ENCODE measurements around the gene CHRNE.
"Not testable (repeated sequence)": the region's sequence is repeated elsewhere in the genome, so short reads cannot be mapped to it uniquely, and the experiment has no call there.

The CHRNE gene

DNA sequence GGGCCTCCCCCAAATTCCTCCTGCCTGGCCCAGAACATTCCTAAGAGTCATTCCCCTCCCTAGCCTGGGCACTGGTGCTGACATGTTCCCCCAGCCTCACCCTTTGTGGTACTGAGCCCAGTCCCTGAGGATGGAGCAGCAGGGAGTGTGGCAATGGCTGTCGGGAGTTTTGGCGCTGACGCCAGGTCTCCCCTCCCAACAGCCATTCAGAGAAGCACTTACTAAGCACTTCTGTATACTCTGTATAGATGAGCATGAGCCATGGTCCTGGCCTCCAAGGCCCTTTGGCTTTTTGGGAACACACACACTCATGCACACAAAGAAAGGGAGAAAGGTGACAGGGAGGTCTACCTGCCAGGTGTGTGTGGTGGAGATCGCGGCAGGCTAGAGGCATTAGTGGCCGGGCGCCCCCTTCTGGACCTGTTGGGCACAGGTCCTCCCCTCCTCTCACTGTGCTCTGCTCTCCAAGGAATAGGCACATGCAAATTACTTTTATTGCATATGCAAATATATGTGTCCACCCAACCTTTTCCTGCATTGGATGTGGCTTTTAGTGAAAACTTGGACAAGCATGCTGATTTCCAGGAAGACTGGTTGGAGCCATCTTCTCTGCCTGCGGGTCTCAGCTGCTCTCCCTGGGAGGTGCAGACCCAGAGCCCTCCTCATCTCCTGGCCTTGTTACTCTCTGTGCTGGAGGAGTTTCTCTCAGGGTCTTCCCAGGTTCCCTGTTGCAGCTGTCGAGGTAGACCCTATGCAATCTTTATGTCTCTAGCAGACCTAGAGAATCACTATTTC, 20.9 kb downstream of the CHRNE start:
- peak; percentile 74 for DNase-seq

DNA sequence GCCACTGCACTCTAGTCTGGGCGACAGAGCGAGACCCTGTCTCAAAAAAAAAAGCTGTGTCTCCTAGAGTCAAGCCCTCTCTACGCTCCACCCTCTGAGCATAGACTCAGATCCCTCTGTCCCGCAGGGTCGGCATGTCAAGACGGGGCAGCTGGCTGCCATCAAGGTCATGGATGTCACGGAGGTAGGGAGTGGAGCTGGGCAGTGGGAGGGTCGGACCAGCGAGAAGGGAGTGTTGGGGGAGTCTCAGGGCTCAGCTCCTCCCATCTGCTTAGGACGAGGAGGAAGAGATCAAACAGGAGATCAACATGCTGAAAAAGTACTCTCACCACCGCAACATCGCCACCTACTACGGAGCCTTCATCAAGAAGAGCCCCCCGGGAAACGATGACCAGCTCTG, 22.0 kb downstream of the CHRNE start:
- no peak for DNase-seq

DNA sequence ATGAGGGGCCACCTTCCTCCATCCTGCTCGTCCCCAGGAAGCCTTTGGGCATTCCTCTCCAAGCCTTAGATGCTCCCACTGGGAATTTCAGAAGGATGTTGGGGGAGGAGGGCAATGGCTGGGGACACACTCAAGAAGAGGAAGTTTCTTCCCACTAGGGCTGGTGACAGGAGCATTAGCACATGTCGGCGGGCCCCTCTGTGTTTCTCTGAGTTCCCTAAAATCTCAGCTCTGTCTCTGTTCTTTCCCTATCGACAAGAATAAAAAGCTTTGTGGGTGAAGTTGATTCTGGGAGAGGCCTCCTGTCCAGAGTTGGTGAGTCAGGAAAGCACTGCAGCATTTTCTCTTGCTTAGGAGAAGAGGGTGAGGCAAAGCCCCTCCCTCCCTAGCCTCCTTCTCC, 23.3 kb downstream of the CHRNE start:
- no peak for DNase-seq

DNA sequence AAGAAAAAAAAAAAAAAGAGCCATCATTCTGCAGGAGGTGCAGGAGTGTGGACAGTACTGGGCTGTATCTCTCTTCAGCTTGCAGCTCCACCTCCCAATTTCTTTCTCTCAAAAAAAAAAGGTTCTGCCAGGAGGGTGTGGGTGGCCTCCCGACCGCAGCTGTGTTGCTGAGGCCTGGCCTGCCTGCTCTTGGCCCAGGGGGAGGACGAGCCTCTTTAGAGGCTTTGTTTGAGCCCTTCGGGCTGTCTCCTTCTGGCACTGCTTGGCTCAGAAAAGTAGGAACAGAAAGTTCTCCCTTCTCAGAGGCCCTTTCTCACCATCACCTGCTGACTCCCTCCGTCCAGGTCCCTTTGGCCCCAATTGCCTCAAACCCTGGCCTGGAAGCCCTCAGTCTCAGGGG, 25.8 kb downstream of the CHRNE start:
- DNase-seq = no peak

DNA sequence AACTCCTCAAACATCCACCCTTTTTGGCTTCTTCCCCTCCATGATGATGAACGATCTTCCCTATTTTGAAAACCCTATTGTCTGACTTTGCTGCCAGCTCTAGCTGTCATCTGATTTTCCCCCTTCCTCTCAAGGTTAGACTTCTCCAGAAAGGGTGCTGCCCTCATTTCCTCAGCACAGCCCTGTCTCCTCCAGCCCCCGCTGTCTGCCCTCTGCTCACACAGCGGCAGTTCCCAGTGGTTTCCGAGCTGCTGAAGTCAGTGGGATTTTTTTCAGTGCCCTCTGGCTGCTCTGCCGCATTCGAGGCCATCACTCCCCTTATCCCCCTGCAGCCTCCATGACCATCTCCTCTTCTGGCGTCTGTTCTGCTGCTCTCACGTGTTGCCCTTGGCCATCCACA, 30.1 kb downstream of the CHRNE start:
- DNase-seq = no peak

DNA sequence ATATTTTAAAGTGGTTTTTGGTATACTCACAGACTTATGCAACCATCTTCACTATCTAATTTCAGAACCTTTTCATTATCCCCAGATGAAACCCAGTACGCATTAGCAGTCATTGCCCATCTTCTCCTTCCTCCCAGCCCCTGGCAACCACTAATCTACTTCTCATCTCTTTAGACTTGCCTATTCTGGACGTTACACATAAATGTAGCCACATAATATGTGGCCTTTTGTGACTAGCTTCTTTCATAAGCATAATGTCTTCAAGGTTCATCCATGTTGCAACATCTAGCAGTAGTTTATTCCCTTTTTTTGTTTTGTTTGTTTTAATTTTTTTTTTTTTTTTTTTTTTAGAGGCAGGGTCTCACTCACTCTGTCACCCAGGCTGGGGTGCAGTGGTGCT, 32.0 kb downstream of the CHRNE start:
- no peak for DNase-seq

DNA sequence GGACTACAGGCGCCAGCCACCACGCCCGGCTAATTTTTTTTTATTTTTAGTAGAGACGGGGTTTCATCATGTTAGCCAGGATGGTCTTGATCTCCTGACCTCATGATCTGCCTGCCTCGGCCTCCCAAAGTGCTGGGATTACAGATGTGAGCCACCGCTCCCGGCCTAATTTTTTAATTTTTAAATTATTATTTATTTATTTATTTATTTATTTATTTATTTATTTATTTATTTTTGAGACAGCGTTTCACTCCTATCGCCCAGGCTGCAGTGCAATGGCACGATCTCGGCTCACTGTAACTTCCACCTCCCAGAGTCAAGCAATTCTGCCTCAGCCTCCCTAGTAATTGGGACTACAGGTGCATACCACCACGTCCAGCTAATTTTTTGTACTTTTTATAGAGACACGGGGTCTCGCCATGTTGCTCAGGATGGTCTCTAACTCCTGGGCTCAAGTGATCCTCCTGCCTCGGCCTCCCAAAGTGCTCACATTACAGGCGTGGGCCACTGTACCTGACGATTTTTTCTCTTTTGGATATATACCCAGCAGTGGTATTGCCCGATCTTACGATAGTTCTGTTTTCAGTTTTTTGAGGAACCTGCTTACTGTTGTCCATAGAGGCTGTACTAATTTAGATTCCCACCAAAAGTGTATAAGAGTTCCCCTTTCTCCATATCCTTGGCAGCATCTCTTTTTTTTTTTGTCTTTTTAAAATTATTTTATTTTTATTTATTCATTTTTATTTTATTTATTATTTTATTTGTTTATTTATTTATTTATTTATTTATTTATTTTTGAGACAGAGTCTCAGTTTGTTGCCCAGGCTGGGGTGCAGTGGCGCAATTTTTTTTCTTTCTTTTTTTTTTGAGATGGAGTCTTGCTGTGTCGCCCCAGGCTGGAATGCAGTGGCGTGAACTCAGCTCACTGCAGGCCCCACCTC, 33.6 kb downstream of the CHRNE start:
- DNase-seq = not testable (repeated sequence)

DNA sequence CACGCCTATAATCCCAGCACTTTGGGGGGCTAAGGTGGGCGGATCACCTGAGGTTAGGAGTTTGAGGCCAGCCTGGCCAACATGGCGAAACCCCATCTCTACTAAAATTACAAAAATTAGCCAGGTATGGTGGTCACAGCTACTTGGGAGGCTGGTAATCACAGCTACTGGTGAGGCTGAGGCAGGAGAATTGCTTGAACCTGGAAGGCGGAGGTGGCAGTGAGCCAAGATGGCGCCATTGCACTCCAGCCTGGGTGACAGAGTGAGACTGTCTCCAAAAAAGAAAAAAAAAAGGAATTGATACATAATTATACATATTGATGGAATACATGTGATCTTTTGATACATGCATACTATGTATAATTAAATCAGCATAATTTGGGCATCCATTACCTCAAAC, 35.4 kb downstream of the CHRNE start:
- not testable (repeated sequence) for DNase-seq

DNA sequence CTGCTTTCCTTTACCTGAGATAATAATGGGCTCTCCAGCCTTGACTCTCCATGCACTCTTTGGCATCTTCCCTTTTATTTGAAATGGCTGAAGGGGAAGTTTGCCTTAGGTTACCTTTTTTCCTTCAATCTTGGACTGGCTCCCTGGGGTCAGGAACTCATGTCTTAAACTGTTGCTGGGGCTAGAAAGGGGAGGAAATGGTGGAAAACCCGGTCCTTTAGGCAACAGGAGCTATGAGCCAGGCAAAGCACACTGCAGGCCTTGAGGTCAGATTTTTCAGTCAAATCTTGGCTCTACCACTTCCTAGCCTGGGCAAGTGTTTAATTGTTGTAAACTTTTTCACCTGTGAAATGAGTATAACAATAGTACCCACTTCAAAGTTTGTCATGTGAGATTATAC, 39.6 kb downstream of the CHRNE start:
- DNase-seq = no peak

DNA sequence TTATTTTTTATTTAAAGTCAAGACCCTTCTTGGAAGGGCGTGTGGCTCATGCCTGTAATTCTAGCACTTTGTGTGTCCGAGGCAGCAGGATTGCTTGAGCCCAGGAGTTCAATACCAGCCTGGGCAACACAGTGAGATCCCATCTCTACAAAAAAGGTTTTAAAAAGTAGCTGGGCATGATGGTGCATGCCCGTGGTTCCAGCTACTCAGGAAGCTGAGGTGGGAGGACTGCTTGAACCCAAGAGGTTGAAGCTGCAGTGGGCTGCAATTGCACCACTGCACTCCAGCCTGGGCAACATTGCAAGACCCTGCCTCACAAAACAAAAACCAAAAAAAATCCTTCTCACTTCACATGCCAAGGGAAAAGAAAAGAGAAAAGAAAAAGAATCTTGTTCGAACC, 40.2 kb downstream of the CHRNE start:
- DNase-seq = no peak

DNA sequence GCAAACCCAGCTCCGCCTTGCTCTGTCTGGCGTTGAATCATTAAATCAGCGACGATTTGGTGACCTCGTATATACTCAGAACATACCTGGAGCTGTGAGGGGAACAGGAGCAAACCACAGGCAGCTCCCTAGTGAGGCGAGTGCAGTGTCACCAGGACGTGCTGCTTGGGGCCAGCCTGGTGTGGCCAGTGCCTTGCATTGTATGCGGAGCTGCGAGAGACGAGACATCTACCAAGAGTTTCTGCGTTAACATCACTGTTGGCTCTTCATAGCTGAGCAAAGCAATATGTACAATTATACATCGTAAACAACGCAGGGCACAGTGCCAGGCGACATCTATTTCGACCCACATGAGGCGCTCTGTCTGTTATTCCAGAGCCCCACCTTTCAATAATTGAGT, 41.8 kb downstream of the CHRNE start:
- no peak for DNase-seq

DNA sequence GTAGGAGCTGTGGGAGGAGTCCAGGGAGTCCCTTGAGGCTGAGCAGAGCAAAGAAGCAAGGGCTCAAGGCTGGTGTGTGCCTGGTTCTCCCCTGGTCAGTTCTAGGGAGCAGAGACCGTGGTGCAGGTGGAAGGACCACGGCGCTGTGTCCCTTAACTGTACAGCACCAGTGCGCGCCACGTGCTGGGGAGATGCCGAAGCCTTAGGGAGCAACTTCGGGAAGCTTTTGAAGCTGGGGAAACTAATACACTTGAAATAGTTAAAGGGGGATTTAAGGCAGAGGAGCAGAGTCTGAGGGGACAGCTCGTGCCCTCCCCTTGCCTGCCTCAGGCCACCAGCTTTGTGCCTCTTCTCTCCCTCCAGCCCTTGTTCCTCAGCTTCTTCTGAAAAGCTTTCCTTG, 42.2 kb downstream of the CHRNE start:
- DNase-seq = no peak

DNA sequence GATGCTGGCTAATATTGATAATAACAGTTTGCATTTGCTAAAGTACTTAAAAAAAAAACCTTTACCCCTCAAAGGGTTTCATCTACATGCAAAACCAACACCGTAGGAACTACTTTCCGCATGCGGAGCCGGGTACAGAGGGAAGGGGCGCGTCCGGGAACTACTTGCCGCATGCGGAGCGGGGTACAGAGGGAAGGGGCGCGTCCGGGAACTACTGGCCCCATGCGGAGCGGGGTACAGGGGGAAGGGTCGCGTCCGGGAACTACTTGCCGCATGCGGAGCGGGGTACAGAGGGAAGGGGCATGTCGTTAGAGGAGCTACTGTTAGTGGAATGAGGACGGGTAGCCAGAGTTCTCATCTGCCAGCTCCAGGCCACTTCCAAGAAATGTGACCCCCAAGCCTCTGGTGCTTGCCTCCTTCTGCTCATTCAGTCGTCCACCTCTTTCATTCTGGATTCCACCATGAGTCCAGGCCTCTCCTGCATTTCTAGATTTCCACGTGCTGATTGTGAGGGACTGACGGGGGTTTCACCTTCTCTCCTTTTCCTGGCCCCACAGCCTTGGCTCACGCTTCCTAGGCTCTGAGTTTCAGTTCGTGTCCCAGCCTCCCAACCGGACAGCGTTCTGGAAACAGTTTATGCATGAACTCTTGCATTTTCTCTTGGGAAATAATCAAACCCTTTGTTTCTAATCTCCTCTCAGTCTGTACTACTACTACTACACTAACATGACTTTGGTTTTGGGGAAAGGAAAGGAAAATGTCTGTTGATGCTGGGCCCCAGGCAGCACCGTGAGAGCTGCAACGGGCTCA, 42.9 kb downstream of the CHRNE start:
- no peak for DNase-seq

DNA sequence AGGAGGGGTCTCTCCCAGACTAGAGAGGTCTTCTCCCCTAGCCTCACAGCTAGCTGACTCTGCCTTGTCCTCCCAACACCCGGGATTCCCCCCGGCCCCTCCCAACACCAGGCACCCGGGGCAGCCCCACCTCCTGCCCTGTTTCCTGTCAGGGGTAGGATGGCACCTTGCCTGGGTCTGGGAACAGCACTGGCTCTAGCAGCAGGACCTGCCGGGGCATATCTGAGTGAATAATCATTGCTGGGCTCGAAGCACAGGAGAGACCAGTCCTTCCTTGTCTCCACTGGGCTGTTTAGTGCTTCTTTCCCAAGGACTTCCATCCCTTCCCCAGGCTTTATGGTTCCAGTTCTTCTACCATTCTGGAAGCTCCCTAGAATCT, 44.0 kb downstream of the CHRNE start:
- DNase-seq = no peak

DNA sequence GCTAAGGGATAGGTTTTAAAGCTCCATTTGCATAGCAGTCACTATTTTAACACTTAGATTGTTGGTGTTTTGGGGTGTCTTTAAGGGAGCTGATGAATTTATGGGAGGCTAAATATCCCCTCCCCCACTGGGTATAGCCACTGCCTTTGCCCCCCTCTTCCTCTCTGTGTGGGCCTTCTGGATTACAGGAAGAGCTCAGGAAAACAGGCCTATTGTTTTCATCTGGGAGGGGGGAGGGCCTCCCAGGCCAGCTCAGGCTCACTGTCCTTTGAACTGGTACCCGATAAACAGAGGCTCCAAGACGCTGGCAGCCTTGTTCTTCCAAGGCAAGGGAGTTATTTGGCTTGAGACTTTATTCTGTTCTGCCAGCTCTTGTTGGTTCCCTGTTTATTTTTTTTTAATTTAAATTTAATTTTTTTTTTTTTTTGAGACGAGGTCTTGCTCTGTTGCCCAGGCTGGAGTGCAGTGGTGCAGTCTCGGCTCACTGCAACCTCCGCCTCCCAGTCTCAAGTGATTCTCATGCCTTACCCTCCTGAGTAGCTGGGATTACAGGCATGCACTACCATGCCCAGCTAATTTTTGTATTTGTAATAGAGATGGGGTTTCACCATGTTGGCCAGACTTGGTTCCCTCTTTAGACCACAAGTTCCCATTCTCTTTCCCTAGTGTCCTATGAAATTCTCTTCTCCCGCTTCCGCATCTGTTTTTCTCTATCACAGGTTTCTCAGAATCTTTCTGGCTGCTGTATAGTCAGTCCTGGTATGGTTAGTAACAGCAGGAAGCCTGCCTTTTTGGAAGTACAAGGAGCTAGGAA, 44.6 kb downstream of the CHRNE start:
- DNase-seq = no peak

DNA sequence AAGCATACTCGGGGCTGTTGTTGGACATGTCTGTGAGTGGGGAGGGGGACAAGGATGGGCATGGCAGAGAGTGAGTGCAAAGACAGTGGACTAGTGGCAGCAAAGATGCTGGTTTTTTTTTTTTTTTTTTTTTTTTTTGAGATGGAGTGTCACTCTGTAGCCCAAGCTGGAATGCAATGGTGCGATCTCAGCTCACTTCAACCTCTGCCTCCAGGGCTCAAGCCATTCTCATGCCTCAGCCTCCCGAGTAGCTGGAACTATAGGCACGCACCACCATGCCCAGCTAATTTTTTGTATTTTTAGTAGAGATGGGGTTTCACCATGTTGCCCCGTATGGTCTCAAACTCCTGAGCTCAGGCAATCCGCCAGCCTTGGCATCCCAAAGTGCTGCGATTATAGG, 45.6 kb downstream of the CHRNE start:
- not testable (repeated sequence) for DNase-seq

DNA sequence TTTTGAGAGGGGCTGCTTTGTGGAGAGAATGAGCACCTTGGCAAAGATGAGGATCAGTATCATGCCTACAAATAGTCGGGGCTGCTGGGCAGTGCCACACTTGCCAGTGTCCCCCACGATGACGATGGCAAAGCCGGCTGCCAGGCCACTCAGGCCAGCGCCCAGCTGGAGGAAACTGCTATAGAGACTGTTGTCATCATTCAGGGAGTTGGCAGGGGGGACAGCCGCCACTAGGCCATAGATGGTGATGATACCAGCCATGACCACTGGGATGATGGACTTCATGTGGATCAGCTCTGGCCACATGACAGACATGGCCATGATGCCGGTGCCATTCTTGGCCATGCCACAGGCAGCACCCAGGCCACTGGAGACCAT, 46.0 kb downstream of the CHRNE start:
- no peak for DNase-seq

DNA sequence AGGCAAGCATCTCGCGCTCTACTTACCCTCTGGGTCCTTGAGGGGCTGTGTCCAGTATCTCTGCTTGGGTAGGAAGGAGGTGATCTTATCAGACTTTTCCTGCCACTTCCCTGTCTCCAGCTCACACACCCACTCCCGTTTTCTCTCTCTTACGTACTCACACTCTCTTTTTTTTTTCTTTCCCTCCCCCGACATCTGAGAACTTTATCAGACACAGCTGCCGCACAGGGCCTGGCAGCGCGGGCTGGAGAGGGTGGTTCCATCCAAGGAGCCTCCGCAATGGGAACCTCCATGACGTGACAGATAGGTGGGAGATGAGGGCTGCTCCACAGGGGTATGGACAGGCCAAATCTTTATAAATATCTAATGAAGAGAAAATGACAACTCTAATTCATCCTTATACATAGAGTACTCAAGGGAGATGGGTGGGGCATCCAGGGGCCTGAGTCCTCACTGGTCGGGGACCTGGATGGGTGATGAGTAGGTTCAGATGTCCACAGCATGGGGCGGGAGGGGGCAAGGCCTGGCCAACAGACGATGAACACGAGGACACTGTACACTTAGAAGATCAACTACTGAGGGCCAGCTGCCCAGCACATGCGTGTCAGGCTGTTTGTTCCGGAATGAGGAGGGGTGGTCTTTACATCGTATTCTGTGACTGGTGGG, 46.5 kb downstream of the CHRNE start:
- no peak for DNase-seq

DNA sequence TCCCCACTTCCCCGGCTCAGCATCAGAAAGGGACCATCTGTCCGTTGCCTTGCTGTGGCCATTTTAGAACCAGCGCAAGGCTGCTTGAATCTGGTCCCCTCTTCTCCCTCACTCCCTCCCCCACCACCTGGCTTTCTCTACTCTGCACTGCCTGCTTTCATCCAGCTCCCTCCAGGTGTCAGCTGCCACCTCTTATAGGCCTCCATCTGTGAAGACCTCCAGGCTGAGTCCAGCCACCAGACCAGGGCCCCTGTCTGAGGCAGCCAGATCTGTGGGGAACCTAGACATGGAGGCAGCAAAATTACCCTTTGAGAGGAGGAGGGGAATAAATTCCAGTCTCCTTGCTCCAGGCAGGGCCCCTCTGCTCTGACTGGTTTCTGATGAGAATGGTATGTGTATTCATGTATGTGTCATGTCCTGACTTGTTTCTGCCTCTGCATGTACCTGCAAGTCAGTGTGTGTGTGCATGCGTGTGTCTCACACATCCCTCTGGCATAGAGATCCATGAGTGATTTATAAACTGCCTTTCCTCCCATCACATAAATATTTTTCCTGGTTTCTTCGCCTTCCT, 48.7 kb downstream of the CHRNE start:
- no peak for DNase-seq

DNA sequence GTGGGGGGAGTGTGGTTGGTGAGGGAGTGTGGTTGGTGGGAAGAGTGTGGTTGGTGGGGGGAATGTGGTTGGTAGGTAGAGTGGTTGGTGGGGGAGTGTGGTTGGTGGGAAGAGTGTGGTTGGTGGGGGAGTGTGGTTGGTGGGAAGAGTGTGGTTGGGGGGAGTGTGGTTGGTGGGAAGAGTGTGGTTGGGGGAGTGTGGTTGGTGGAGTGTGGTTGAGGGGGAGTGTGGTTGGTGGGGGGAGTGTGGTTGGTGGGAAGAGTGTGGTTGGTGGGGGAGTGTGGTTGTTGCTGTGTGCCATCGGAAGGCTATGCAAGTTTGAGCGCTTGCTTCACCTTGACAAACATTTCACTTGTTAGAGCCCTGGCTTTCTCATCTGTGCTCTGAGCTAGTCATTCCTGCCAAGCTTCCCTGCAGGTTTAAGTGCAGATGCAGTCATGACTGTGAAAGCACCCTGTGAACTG, 49.7 kb downstream of the CHRNE start:
- peak; percentile 7 for DNase-seq

DNA sequence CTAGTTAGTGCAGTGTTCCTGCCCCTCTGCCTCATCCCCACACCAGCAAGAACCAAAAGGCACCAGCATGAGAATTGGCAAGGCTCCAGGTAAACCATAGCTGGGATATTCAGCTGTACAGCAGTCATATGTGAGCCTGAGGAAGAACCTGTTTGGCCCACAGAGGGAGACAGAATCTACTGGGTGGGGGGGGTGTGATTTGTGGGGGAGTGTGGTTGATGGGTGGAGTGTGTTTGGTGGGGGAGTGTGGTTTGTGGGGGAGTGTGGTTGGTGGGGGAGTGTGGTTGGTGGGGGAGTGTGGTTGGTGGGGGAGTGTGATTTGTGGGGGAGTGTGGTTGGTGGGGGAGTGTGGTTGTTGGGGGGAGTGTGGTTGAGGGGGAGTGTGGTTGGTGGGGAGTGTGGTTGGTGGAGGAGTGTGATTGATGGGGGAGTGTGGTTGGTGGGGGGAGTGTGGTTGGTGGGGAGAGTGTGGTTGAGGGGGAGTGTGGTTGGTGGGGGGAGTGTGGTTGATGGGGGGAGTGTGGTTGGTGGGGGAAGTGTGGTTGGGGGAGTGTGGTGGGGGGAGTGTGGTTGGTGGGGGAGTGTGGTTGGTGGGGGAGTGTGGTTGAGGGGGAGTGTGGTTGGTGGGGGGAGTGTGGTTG, 50.2 kb downstream of the CHRNE start:
- DNase-seq = peak; percentile 11
